HG03025 (cell line): ENCODE measurements around the gene TRIM77.
"Not testable (repeated sequence)": the region's sequence is repeated elsewhere in the genome, so short reads cannot be mapped to it uniquely, and the experiment has no call there.

Source experiments
- ATAC-seq: cut with Tn5 transposase; IDR thresholded peaks from one replicate; pipeline ENCODE4 v1.9.1; 2021; ENCODE audit warnings: mild to moderate bottlenecking, moderate library complexity; ENCODE audit not compliant: unreplicated experiment, low FRiP score

The TRIM77 gene

GRCh38 chr11:89709999-89710398, at the start of gene TRIM77:
Gene TRIM77, plus strand, starts transcription at chr11:89710299. Its CDS starts 0 bp downstream, at chr11:89710299.
- not testable (repeated sequence) for ATAC-seq

- no peak for ATAC-seq
Observed at GRCh38 chr11:89667001-89667400, 43.1 kb upstream of the TRIM77 start.

GRCh38 chr11:89668158-89668557, 41.9 kb upstream of the TRIM77 start:
- ATAC-seq: not testable (repeated sequence)

- ATAC-seq: not testable (repeated sequence)
Observed at GRCh38 chr11:89669586-89669985, 40.5 kb upstream of the TRIM77 start.

- not testable (repeated sequence) for ATAC-seq
Observed at GRCh38 chr11:89669993-89670669, 40.0 kb upstream of the TRIM77 start.

- ATAC-seq: not testable (repeated sequence)
Observed at GRCh38 chr11:89672547-89672946, 37.6 kb upstream of the TRIM77 start.

GRCh38 chr11:89673380-89673779, 36.7 kb upstream of the TRIM77 start:
- ATAC-seq: not testable (repeated sequence)

GRCh38 chr11:89675383-89675782, 34.7 kb upstream of the TRIM77 start:
- ATAC-seq: not testable (repeated sequence)

- ATAC-seq: not testable (repeated sequence)
Observed at GRCh38 chr11:89675948-89676347, 34.2 kb upstream of the TRIM77 start.

GRCh38 chr11:89707080-89707479, 3.0 kb upstream of the TRIM77 start:
- ATAC-seq: not testable (repeated sequence)

- ATAC-seq: not testable (repeated sequence)
Observed at GRCh38 chr11:89724866-89725498, 14.9 kb downstream of the TRIM77 start.

GRCh38 chr11:89730215-89730614, 20.1 kb downstream of the TRIM77 start:
- not testable (repeated sequence) for ATAC-seq

- ATAC-seq: no peak
Observed at GRCh38 chr11:89736566-89736965, 26.5 kb downstream of the TRIM77 start.

- no peak for ATAC-seq
Observed at GRCh38 chr11:89737116-89737515, 27.0 kb downstream of the TRIM77 start.

GRCh38 chr11:89741406-89741805, 31.3 kb downstream of the TRIM77 start:
- not testable (repeated sequence) for ATAC-seq

GRCh38 chr11:89744158-89744557, 34.1 kb downstream of the TRIM77 start:
- not testable (repeated sequence) for ATAC-seq

- not testable (repeated sequence) for ATAC-seq
Observed at GRCh38 chr11:89750822-89751221, 40.7 kb downstream of the TRIM77 start.
